ENCODE results near the gene ARHGDIG.

DNA sequence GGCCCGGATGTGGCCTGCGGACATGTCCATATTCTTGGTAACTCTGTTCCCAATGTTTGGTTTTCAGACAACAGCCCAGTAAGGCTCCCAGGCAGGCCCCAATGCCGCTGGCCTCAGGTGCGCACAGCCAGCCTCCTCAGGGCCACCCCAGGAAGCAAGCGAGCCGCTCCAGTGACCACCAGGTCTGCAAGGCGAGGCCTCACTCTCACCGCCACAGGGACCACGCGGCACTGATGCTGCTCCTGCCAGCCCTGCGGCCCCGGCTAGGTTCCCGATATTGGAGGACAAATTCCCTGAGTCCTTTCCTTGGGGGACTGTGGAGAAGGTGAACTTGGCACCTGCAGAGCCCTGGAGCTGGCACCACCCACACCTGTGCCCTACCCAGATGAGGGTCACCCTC is 21.6 kb downstream of the ARHGDIG start:
- TF ChIP-seq, protein P1, sequence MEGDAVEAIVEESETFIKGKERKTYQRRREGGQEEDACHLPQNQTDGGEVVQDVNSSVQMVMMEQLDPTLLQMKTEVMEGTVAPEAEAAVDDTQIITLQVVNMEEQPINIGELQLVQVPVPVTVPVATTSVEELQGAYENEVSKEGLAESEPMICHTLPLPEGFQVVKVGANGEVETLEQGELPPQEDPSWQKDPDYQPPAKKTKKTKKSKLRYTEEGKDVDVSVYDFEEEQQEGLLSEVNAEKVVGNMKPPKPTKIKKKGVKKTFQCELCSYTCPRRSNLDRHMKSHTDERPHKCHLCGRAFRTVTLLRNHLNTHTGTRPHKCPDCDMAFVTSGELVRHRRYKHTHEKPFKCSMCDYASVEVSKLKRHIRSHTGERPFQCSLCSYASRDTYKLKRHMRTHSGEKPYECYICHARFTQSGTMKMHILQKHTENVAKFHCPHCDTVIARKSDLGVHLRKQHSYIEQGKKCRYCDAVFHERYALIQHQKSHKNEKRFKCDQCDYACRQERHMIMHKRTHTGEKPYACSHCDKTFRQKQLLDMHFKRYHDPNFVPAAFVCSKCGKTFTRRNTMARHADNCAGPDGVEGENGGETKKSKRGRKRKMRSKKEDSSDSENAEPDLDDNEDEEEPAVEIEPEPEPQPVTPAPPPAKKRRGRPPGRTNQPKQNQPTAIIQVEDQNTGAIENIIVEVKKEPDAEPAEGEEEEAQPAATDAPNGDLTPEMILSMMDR (IDR thresholded peaks at IDR 0.05): no peak
- TF ChIP-seq POLR2A (IDR thresholded peaks at IDR 0.05) (no peak), EP300 (IDR thresholded peaks at IDR 0.05) (no peak)
